Measurements from ENCODE around the gene IKZF3.

- TF ChIP-seq GATA2 (IDR thresholded peaks at IDR 0.05; ENCODE audit: low read depth, low read length) (no peak), GATA3 (IDR thresholded peaks at IDR 0.05; ENCODE audit: low read depth, low read length) (no peak)
These were observed 90.9 kb downstream of the IKZF3 start for GRCh38 chr17:39772987-39773934.
